Embryonic facial prominence (tissue), 1 donor: ENCODE results near the gene HOMEZ.
A peak's percentile ranks its signal among the peaks of the same experiment; 100 is the strongest.
"Not testable (repeated sequence)": the region's sequence is repeated elsewhere in the genome, so short reads cannot be mapped to it uniquely, and the experiment has no call there.

ENCODE experiments used
- DNase-seq: peaks from one replicate; pipeline ENCODE4 v3.0.0-alpha.2; 2016; ENCODE audit errors: extremely low spot score

The HOMEZ gene

GRCh38 chr14:23281247-23281646 lies 4.7 kb downstream of the HOMEZ start:
- DNase-seq: no peak

- DNase-seq: not testable (repeated sequence)
Measured at GRCh38 chr14:23277928-23278327, 8.0 kb downstream of the HOMEZ start.

- no peak for DNase-seq
Measured at GRCh38 chr14:23277189-23277588, 8.7 kb downstream of the HOMEZ start.

GRCh38 chr14:23275412-23275811 lies 10.5 kb downstream of the HOMEZ start:
- no peak for DNase-seq

DNA sequence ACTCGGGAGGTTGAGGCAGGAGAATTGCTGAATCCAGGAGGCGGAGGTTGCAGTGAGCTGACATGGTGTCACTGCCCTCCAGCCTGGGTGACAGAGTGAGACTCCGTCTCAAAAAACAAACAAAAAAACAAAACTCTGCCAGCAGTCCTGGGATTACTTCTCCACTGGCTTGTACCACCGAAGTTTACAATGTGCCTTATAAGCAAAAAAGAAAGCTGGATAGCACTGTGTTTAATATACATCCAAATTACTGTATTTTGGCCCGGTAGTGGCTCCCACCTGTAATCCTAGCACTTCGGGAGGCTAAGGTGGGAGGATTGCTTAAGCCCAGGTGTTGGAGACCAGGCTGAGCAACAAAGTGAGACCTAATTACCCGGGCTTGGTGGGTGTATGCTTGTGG lies 16.7 kb downstream of the HOMEZ start:
- no peak for DNase-seq

DNA sequence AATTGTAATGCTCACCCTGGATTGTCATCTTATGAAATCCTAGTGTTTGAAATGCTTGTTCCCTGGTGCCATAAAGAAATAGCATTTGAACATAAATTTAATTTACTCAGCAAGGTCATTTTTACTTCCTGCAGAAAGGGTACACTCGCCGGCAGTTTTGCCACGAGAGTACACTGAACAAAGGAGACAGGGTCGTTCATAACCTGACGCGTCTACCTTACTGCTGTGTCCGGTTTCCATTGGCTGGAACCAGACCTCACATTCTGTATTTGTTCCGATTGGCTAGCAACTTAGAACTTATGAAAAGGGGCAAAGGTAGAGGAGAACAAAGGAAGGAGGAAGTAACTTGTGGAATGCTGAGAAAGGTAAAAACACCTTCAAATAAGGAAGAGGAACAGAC lies 25.1 kb downstream of the HOMEZ start:
- not testable (repeated sequence) for DNase-seq

DNA sequence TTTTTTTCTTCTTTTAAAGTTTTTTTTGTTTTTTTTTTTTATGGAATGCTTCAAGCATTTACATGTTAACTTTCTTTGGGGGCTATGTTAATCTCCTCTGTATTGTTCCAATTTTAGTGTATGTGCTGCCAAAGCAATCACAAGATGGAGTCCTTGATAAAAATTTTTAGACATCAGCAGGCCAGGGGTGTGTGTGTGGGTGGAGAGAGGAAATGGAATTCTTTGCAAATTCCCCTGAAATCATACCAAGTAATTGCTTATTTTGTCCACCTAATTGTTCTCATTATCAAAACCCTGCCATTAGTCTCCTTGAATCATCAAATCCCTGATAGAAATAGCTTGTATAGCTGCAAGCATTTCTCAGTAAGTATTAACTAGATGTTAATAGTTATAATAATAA lies 26.5 kb downstream of the HOMEZ start:
- no peak for DNase-seq

GRCh38 chr14:23258256-23258655 lies 27.7 kb downstream of the HOMEZ start:
- no peak for DNase-seq

DNA sequence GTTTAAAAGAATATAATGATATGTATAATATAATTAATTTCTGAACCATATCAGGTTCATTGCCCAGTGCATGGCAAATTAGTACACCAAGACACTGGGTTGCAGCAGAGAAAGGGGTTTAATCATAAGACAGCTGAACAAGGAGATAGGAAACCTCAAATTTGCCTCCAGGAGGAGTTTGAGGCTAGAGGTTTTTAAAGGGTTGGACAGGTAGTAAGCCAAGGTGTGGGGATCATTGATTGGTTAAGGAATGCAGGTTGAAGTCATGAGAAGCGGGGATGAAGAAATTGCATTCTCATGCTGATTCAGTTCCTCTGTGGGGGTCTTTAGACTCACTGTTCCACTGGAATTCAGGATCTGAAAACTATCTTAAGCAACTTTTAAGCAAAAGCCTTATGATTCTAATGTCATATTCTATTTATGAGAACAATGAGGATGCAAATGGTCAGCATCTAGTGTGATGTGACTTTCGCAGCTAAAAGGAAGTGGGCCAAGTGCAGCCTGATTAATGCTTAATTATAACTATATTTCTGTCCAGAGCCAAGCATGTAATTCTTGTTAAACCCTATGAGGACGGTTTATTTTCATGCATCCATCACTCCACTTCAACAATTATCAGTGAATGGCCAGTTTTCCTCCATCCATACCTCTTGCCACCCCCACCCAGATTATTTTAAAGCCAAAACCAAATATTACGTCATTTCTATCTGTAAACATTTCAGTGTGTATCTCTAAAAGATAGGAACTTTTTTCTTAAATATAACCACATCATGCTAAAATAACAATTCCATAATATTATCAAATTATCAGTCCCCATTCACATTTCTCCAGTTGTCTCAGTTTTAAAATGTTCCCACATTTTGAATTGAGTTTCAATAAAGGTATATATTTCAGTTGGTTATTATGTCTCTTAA lies 33.3 kb downstream of the HOMEZ start:
- no peak for DNase-seq

GRCh38 chr14:23252006-23252405 lies 33.9 kb downstream of the HOMEZ start:
- DNase-seq: no peak

- no peak for DNase-seq
Measured at GRCh38 chr14:23249824-23250223, 36.1 kb downstream of the HOMEZ start.

- DNase-seq: no peak
Measured at GRCh38 chr14:23248601-23249000, 37.3 kb downstream of the HOMEZ start.

GRCh38 chr14:23245282-23245681 lies 40.6 kb downstream of the HOMEZ start:
- no peak for DNase-seq

DNA sequence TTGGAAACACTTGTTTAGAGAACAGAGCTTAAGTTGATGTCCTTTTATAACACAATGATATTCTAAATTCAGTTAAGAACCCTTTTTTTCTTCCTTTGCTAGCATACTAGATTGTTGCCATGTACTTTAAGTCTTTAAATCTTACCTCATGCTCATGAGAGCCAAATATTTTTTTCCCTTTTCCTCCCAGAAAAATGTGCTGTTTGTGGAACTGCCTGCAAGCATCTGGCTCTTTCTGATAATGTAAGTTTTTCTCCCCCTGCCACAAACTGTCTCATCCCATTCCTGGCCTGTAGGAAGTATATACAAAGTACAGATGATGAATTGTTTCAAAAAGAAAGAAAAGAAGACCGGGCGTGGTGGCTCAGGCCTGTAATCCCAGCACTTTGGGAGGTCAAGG lies 42.9 kb downstream of the HOMEZ start:
- no peak for DNase-seq

DNA sequence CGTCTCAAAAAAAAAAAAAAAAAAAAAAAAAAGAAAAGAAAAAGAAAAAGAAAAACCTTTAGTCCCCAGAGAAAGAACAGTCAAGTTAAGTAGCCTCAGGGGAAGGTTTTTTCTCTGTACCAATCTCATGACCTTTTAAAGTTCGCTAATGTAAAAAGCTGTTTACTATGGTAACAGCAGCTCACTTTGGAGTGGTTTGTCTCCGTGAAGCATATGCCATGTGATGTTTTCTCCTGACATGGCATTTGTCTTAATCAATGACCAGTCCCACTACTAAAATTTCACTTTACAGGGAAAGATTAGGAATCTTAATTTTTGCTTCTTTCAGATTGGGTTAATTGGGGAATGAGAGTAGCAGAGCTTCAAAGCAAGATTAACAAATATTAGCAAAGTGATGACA lies 43.9 kb downstream of the HOMEZ start:
- DNase-seq: no peak

DNA sequence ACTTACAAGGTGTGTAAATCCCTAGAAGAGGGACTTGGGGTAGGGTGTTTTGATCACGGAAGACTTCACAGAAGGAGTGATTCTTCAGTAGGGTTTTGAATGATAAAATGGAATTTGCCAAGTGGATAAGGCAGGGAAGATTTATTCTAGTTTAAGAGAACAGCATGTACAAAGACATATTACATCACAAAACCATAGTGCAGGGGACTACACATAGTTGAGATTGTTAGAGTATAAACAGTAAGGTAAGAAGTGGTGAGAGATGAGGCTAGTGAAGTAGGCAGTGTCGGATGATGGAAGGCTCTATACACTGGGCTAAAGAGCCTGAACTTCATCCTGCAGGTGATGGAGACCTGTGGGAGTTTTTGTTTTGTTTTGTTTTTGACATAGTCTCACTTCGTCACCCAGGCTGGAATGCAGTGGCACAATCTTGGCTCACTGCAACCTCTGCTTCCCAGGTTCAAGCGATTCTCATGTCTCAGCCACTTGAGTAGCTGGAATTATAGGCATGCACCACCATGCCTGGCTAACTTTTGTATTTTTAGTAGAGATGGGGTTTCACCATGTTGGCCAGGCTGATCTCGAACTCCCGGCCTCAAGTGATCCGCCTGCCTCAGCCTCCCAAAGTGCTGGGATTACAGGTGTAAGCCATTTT lies 44.7 kb downstream of the HOMEZ start:
- not testable (repeated sequence) for DNase-seq

- DNase-seq: no peak
Measured at GRCh38 chr14:23240661-23241060, 45.3 kb downstream of the HOMEZ start.

GRCh38 chr14:23237772-23238594 lies 47.9 kb downstream of the HOMEZ start, which contains the start of gene RNF212B:
RNF212B (plus strand) TSS chr14:23237936; CDS start chr14:23240346, 2,410 bp downstream.
- DNase-seq: peak; percentile 77

DNA sequence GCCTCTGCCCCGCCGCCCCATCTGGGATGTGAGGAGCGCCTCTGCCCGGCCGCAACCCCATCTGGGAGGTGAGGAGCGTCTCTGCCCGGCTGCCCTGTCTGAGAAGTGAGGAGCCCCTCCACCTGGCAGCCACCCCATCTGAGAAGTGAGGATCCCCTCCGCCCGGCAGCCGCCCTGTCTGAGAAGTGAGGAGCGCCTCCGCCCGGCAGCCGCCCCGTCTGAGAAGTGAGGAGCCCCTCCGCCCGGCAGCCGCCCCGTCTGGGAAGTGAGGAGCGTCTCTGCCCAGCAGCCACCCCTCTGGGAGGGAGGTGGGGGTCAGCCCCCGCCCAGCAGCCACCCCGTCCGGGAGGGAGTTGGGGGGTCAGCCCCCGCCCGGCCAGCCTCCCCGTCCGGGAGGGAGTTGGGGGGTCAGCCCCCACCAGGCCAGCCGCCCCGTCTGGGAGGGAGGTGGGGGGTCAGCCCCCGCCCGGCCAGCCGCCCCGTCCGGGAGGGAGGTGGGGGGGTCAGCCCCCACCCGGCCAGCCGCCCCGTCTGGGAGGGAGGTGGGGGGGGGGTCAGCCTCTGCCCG lies 53.6 kb downstream of the HOMEZ start:
- not testable (repeated sequence) for DNase-seq

GRCh38 chr14:23228812-23229211 lies 57.1 kb downstream of the HOMEZ start:
- DNase-seq: no peak

DNA sequence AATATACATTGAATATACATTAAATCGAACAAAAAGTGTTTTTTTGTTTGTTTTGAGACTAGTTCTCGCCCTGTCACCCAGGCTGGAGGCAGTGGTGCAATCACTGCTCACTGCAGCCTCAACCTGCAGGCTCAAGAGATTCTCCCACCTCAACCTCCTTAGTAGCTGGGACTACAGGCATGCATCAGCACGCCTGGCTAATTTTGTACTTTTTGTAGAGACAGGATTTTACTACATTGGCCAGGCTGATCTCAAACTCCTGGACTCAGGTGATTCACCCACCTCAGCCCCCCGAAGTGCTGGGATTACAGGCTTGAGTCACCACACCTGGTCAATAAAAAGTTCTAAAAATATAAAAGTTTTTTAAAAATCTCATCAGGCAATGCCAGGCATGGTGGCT lies 58.4 kb downstream of the HOMEZ start:
- DNase-seq: no peak

DNA sequence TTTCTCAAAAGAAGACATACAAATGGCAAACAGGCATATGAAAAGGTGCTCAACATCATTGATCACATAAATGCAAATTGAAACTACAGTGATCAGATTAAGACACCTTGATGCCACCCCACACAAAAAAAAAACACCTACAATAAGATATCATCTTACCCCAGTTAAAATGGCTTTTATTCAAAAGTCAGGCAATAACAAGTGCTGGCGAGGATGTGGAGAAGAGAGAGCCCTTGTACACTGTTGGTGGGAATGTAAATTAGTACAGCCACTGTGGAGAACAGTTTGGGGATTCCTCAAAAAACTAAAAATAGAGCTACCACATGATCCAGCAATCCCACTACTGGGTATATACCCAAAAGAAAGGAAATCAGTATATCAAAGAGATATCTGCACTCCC lies 61.0 kb downstream of the HOMEZ start:
- DNase-seq: not testable (repeated sequence)
